ENCODE data around the gene FEZF1. TPM values are rescaled to one million over a fixed set of nuclear protein-coding genes. Genes with fewer than 3 reads are reported as not detected.

FEZF1 gene
- total RNA-seq, 1 experiment from 2014 or later, result 114 TPM

- H3K27ac ChIP-seq (ENCODE audit: low read depth, low read length, poor library complexity, severe bottlenecking), result peak overlapping the region; percentile 98
- ChIA-PET POLR2A (ENCODE audit: low non-redundant PET) (no interaction called here), CTCF (interaction anchor here (1.0 kb wide), 1 partner anchor 228 kb away, joined by 3 read pairs; no protein-coding TSS in a partner anchor)
- peak overlapping the region; percentile 84 for H3K4me3 ChIP-seq (ENCODE audit: low read depth, low read length, poor library complexity, severe bottlenecking)
- no TSS peak for BruUV-seq (replicated peaks)
- H3K4me1 ChIP-seq (ENCODE audit: insufficient read depth, low read length, poor library complexity, severe bottlenecking), result peaks cover 21% of the 10 kb centered on the region
- peaks cover 19% of the 10 kb centered on the region for H3K36me3 ChIP-seq (ENCODE audit: insufficient read depth, low read length, poor library complexity, severe bottlenecking)
- intact Hi-C loops (cut with micrococcal nuclease; ENCODE audit: unreplicated experiment), result loop anchor here (1.0 to 5.0 kb wide), 9 partner anchors 43 to 1733 kb away; partner anchors contain the start of genes AASS, CADPS2 and TMEM229A
- peak; percentile 51 for DNase-seq (ENCODE audit: low spot score)
- no peaks in the 10 kb centered on the region for H3K27me3 ChIP-seq (replicated peaks; ENCODE audit: insufficient read depth, low read depth, low read length, poor library complexity)
- TF ChIP-seq CTCF (conservative IDR thresholded peaks at IDR 0.05; ENCODE audit: low read depth, low read length), result no peak
- no peak for TF ChIP-seq EZH2 (IDR thresholded peaks at IDR 0.05; ENCODE audit: borderline replicate concordance, low read depth, low read length, poor library complexity, severe bottlenecking)
- no peaks in the 10 kb centered on the region for H3K9me3 ChIP-seq (ENCODE audit: low read depth, low read length, poor library complexity, severe bottlenecking)
These were observed 4.8 kb downstream of the FEZF1 start for GRCh38 chr7:122299624-122300210.

GRCh38 chr7:122298618-122299017 lies 5.9 kb downstream of the FEZF1 start:
- H3K4me1 ChIP-seq (ENCODE audit: insufficient read depth, low read length, poor library complexity, severe bottlenecking), result peaks cover 21% of the 10 kb centered on the region
- H3K9me3 ChIP-seq (ENCODE audit: low read depth, low read length, poor library complexity, severe bottlenecking), result no peaks in the 10 kb centered on the region
- peaks cover 19% of the 10 kb centered on the region for H3K36me3 ChIP-seq (ENCODE audit: insufficient read depth, low read length, poor library complexity, severe bottlenecking)
- no peak for TF ChIP-seq CTCF (conservative IDR thresholded peaks at IDR 0.05; ENCODE audit: low read depth, low read length)
- TF ChIP-seq EZH2 (IDR thresholded peaks at IDR 0.05; ENCODE audit: borderline replicate concordance, low read depth, low read length, poor library complexity, severe bottlenecking), result no peak
- BruUV-seq (replicated peaks), result no TSS peak
- no peaks in the 10 kb centered on the region for H3K27me3 ChIP-seq (replicated peaks; ENCODE audit: insufficient read depth, low read depth, low read length, poor library complexity)
- POLR2A ChIA-PET (ENCODE audit: low non-redundant PET), result no interaction called here
- intact Hi-C loops (cut with micrococcal nuclease; ENCODE audit: unreplicated experiment), result loop anchor here (1.0 kb wide), 1 partner anchor 42 kb away; no protein-coding TSS in a partner anchor
- H3K4me3 ChIP-seq (ENCODE audit: low read depth, low read length, poor library complexity, severe bottlenecking), result peak overlapping the region; percentile 84
- CTCF ChIA-PET, result interaction anchor here (1.0 kb wide), 2 partner anchors 79 to 205 kb away, joined by 3 read pairs; no protein-coding TSS in a partner anchor
- H3K27ac ChIP-seq (ENCODE audit: low read depth, low read length, poor library complexity, severe bottlenecking), result peak overlapping the region; percentile 98
- peak; percentile 89 for DNase-seq (ENCODE audit: low spot score)

- TF ChIP-seq EZH2 (IDR thresholded peaks at IDR 0.05; ENCODE audit: borderline replicate concordance, low read depth, low read length, poor library complexity, severe bottlenecking) (no peak), CTCF (conservative IDR thresholded peaks at IDR 0.05; ENCODE audit: low read depth, low read length) (0 out of 2 replicates have a peak, but pooled peaks have one; percentile 29)
- intact Hi-C loops (cut with micrococcal nuclease; ENCODE audit: unreplicated experiment), result no loop called here
- peaks cover 19% of the 10 kb centered on the region for H3K36me3 ChIP-seq (ENCODE audit: insufficient read depth, low read length, poor library complexity, severe bottlenecking)
- peaks cover 21% of the 10 kb centered on the region for H3K4me1 ChIP-seq (ENCODE audit: insufficient read depth, low read length, poor library complexity, severe bottlenecking)
- peak; percentile 68 for DNase-seq (ENCODE audit: low spot score)
- no peaks in the 10 kb centered on the region for H3K9me3 ChIP-seq (ENCODE audit: low read depth, low read length, poor library complexity, severe bottlenecking)
- no peaks in the 10 kb centered on the region for H3K27me3 ChIP-seq (replicated peaks; ENCODE audit: insufficient read depth, low read depth, low read length, poor library complexity)
- H3K27ac ChIP-seq (ENCODE audit: low read depth, low read length, poor library complexity, severe bottlenecking), result peak overlapping the region; percentile 98
- peak overlapping the region; percentile 84 for H3K4me3 ChIP-seq (ENCODE audit: low read depth, low read length, poor library complexity, severe bottlenecking)
- no TSS peak for BruUV-seq (replicated peaks)
- ChIA-PET CTCF (interaction anchor here (1.0 kb wide), 2 partner anchors 78 to 205 kb away, joined by 3 read pairs; no protein-coding TSS in a partner anchor), POLR2A (ENCODE audit: low non-redundant PET) (no interaction called here)
These were observed 6.4 kb downstream of the FEZF1 start for GRCh38 chr7:122298131-122298530.

Measured in A673 (cell line).